Body of pancreas (tissue), 4 donors: ENCODE data around the gene HMSD.

ENCODE experiments used
- CTCF ChIP-seq, 7 experiments: fragments of 450-650 bp in 4 of 7; fragments of 200-600 bp in 3 of 7; sonication (generic) in 3 of 7; IDR thresholded peaks; one replicate each; pipeline ENCODE4 v1.5.1; 2016 to 2019; ENCODE audit warnings: antibody characterized with exemption in 7 of 7
- POLR2A ChIP-seq, 3 donors: fragments of 450-650 bp; IDR thresholded peaks; one replicate each; pipeline ENCODE4 v1.6.1; 2016; ENCODE audit warnings: antibody characterized with exemption in 3 of 3, mild to moderate bottlenecking in 2 of 3

GRCh38 chr18:63922049-63922448, 27.1 kb upstream of the HMSD start:
- TF ChIP-seq CTCF (IDR thresholded peaks at IDR 0.05) (no peak), POLR2A (IDR thresholded peaks at IDR 0.05) (no peak)
